Measurements from ENCODE around the gene ATP1A3. TPM values are rescaled to one million over a fixed set of nuclear protein-coding genes. Genes with fewer than 3 reads are reported as not detected.

Gene ATP1A3
- total RNA-seq, 6 donors from 2014 or later, result under 0.01 to 0.51 (median 0.15) TPM; not detected in 2

DNA sequence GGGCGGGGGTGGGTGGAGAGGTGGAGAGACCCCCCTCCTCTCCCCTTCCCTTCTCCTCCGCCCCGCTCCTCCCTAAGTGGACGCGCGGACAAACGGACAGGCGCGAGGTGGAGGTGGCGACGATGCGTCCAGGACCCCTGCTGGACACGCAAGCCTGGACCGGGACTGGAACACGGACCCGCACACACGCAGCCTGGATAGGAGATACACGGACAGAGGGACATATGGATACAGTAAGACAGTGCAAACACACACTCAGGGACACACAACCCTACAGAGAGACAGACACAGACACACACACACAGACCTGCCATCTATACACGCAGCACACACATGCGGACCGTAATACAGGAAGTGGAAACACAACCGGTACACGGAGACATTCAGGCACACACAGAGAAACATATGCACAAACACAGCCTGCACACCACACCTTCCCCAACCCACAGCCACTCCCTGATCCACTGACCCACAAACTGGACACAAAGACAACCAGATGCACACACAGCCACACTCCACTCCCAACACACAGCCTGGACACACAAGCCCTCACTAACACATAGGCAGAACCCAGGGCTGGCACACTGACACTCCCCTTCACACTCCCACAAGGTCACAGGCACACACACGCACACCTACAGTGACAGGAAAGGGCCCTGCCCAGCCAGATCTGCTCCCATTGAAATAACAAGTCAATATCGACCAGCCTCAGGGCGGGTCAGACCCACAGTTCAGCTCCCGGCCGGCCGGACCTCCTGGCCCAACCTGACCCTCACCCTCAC, 65.1 kb downstream of the ATP1A3 start:
- Histone ChIP-seq H3K4me3 (peak overlapping the region in 3 of 4 donors; percentile 46 to 55 (median 52)), H3K4me1 (peaks cover 14 to 30% (median 21%) of the 10 kb centered on the region in 4 donors), H3K9me3 (no peaks in the 10 kb centered on the region), H3K27me3 (peaks cover 0 to 49% (median 28%) of the 10 kb centered on the region in 4 donors), H3K27ac (peak overlapping the region in 1 of 4 donors; percentile 37), H3K36me3 (no peaks in the 10 kb centered on the region)
- DNase-seq (no peak), ATAC-seq (ENCODE audit: low FRiP score in 2 of 2) (no peak)
- TF ChIP-seq POLR2AphosphoS5 (IDR thresholded peaks at IDR 0.05) (no peak), POLR2A (IDR thresholded peaks at IDR 0.05) (peak in 1 of 4 donors; percentile 8)
- WGBS, 2 donors, result 5 to 9% methylated on average over 15 to 29 of the region's 29 CpGs

DNA sequence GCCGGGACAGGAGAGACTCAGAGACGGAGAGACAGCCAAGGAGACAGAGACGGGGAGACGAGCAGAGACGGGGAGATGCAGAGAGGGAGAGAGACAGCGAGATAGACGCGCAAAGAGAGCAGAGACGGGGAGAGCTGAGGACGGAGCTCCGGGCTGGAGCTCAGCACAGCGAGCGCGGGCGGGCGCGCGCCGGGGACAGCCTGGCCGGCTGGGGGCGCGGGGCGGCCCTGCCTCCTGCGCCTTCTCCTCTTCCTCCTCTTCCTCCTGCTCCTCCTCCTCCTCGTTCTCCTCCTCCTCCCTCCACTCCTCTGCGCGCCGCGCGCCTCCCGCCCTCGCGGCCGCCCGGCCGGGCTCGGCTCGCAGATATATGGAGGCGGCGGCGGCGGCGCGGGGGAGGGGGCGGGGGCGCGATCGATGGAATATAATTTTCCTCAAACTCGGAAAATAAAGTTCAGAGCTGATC, 65.8 kb downstream of the ATP1A3 start, which contains the start of gene ERFL:
ERFL (minus strand) TSS at position 229 of the 463 bp plus-strand sequence. CDS start 15,530 bp downstream, outside the sequence.
- H3K4me3 ChIP-seq, result peak within 1 kb of the TSS in 3 of 4 donors; percentile 46 to 55 (median 52)
- peak within 1 kb of the TSS in 2 of 4 donors; percentile 7 to 37 for H3K27ac ChIP-seq
- H3K36me3 ChIP-seq, result no peaks in the 10 kb centered on the region
- 1% methylated on average over 49 of the region's 49 CpGs for WGBS, 2 donors
- peak in 1 of 2 donors; percentile 22 for ATAC-seq (ENCODE audit: low FRiP score in 2 of 2)
- peaks cover 0 to 49% (median 28%) of the 10 kb centered on the region in 4 donors for H3K27me3 ChIP-seq
- peak in 1 of 2 donors; percentile 87 for DNase-seq
- TF ChIP-seq POLR2A (IDR thresholded peaks at IDR 0.05), result no peak
- TF ChIP-seq, protein P1, sequence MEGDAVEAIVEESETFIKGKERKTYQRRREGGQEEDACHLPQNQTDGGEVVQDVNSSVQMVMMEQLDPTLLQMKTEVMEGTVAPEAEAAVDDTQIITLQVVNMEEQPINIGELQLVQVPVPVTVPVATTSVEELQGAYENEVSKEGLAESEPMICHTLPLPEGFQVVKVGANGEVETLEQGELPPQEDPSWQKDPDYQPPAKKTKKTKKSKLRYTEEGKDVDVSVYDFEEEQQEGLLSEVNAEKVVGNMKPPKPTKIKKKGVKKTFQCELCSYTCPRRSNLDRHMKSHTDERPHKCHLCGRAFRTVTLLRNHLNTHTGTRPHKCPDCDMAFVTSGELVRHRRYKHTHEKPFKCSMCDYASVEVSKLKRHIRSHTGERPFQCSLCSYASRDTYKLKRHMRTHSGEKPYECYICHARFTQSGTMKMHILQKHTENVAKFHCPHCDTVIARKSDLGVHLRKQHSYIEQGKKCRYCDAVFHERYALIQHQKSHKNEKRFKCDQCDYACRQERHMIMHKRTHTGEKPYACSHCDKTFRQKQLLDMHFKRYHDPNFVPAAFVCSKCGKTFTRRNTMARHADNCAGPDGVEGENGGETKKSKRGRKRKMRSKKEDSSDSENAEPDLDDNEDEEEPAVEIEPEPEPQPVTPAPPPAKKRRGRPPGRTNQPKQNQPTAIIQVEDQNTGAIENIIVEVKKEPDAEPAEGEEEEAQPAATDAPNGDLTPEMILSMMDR (IDR thresholded peaks at IDR 0.05), result no peak
- TF ChIP-seq EP300 (IDR thresholded peaks at IDR 0.05), result no peak
- TF ChIP-seq POLR2AphosphoS5 (IDR thresholded peaks at IDR 0.05), result no peak
- H3K4me1 ChIP-seq, result peaks cover 14 to 30% (median 21%) of the 10 kb centered on the region in 4 donors
- no peaks in the 10 kb centered on the region for H3K9me3 ChIP-seq

DNA sequence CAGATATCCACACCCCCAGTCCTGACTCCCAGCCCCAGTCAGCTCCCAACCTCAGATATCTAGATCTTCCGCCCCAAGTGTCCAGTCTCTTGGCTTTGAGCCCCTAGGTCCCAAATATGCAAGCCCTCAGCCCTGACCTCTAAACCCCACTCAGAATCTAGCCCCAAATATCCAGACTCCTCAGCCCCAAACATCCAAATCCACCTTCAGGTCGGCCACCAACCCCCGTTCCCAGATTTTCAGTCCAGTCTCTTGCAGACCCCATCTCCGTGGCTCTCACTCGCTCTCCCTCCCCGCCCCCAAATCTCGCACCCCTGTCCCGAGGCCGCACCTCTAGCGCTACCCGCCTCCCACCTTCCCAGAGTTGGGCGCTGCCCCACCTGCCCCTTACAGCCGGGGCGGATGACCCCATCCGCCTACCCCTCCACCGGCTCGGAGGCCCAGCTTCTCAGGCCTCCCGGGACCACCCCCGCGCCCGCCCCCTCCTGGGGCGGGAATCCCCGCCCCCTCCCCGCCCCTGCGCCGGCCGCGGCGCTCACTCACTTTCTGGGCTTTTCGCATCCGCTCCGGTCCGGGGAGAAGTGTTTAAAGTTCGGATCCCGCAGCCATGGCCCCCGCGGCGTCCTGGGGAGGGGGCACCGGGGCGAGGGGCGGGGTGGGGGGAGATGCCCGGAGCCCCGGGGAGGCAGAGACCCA, 66.4 kb downstream of the ATP1A3 start:
- Histone ChIP-seq H3K9me3 (no peaks in the 10 kb centered on the region), H3K27me3 (peaks cover 0 to 49% (median 30%) of the 10 kb centered on the region in 4 donors), H3K27ac (peak overlapping the region in 1 of 4 donors; percentile 7), H3K4me3 (peak overlapping the region in 3 of 4 donors; percentile 46 to 55 (median 52)), H3K4me1 (peaks cover 14 to 25% (median 21%) of the 10 kb centered on the region in 4 donors), H3K36me3 (no peaks in the 10 kb centered on the region)
- DNase-seq (peak in 1 of 2 donors; percentile 85), ATAC-seq (ENCODE audit: low FRiP score in 2 of 2) (no peak)
- 13 to 16% methylated on average over 25 to 29 of the region's 43 CpGs for WGBS, 2 donors
- TF ChIP-seq POLR2A (IDR thresholded peaks at IDR 0.05) (no peak), POLR2AphosphoS5 (IDR thresholded peaks at IDR 0.05) (no peak), EP300 (IDR thresholded peaks at IDR 0.05) (no peak)
- TF ChIP-seq, protein P1 (IDR thresholded peaks at IDR 0.05), result no peak

DNA sequence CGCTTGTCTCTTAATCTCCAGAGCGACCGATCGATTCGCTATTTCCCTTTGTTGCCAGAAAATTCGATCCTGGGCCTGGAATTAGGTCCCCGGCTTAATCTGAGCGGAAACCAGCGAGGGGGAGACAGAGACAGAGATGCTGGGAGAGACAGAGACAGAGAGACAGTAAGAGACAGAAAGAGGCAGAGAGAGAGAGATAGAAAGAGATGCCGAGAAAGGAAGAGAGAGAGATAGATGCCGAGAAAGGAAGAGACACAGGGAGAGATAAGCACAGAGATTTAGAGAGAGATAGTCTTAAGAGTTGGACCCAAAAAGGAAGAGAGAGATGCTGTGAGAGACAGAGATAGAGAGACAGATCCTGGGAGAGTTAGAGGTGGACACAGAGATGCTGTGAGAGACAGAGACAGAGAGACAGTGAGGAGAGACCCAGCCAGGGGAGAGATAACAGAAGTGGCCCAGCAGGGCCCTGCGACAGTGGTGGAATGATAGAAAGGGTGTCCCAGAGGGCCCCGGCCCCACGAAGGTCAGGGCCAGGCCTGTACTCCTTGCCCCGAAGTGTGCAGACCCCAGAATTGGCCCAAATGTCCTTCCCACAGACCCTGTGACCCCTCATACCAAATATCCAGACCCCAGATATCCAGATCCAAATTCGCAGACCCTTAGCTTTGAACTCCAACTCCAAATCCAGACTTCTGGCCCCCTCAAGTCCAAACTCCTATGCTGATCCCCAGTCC, 67.1 kb downstream of the ATP1A3 start:
- Histone ChIP-seq H3K4me3 (no peak overlapping the region), H3K9me3 (no peaks in the 10 kb centered on the region), H3K36me3 (no peaks in the 10 kb centered on the region), H3K27me3 (peaks cover 0 to 56% (median 33%) of the 10 kb centered on the region in 4 donors), H3K4me1 (peaks cover 14 to 23% (median 19%) of the 10 kb centered on the region in 4 donors), H3K27ac (no peak overlapping the region)
- TF ChIP-seq, protein P1 (IDR thresholded peaks at IDR 0.05), result no peak
- TF ChIP-seq POLR2AphosphoS5 (IDR thresholded peaks at IDR 0.05) (no peak), EP300 (IDR thresholded peaks at IDR 0.05) (no peak), POLR2A (IDR thresholded peaks at IDR 0.05) (no peak)
- DNase-seq, result no peak
- WGBS, 2 donors, result 53 to 62% methylated on average over 16 of the region's 16 CpGs
- ATAC-seq (ENCODE audit: low FRiP score in 2 of 2), result no peak
